ENCODE data around the gene LINGO1. TPM values are rescaled to one million over a fixed set of nuclear protein-coding genes. Genes with fewer than 3 reads are reported as not detected.

The LINGO1 gene
- total RNA-seq = not detected
- not detected for polyA plus RNA-seq

DNA sequence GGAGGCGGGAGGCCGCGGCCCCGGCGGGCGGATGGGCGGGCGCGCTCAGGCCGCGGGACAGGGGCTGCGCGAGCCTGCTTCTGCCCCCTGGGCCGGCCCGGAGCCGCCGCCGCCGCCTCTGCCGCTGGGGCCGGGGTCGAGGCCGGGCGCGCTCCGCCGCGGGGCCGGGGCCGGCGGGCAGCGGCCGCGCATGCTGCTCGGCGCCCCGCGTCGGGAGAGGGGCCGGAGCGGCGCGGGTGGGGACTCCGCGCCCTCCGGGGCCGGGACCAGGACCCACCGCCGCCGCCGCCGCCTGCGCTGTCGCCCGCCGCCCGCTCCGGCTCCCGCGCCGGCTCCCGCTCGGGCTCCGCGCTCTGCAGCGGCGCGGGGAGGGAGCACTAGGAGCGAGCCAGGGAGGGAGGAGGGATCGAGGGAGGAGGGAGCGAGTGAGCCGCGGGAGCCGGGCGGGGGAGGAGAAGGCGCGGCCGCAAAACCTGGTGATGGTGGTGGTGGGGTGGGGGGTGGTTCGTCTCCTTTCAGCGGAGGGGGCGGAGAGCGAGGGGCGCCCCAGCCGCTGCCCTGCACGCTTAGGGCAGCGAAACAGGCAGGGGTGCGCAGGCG, at the start of gene LINGO1:
LINGO1 (minus strand) TSS at position 379 of the 600 bp plus-strand sequence. CDS start 597 bp downstream, outside the sequence.
- H3K4me3 ChIP-seq (ENCODE audit: low read depth, low read length) = no peak within 1 kb of the TSS
- no peak for DNase-seq
- H3K27ac Mint-ChIP-seq = no peak within 1 kb of the TSS
- no peak for ATAC-seq (ENCODE audit: low read depth in 2 of 2)
- peaks cover 0 to 5% (median 0%) of the 10 kb centered on the region in 7 donors for H3K9me3 Mint-ChIP-seq
- H3K9me3 ChIP-seq (ENCODE audit: control insufficient read depth in 2 of 2, low read length in 2 of 2) = no peaks in the 10 kb centered on the region
- H3K27me3 Mint-ChIP-seq = peaks cover 49% of the 10 kb centered on the region
- H3K4me3 Mint-ChIP-seq = peak within 1 kb of the TSS in 2 of 4 donors; percentile 69
- peaks cover 4% of the 10 kb centered on the region for H3K36me3 Mint-ChIP-seq
- H3K4me1 Mint-ChIP-seq = peaks cover 0 to 12% (median 9%) of the 10 kb centered on the region in 4 donors
- peaks cover 6% of the 10 kb centered on the region for H3K4me1 ChIP-seq (ENCODE audit: control insufficient read depth, insufficient read depth, low read length, poor library complexity, severe bottlenecking)
- H3K27me3 ChIP-seq (ENCODE audit: control insufficient read depth, insufficient read depth, low read length) = peaks cover 3% of the 10 kb centered on the region
- no peaks in the 10 kb centered on the region for H3K36me3 ChIP-seq (ENCODE audit: control insufficient read depth, insufficient read depth, low read length)
- H3K27ac ChIP-seq (ENCODE audit: insufficient read depth, low read length, poor library complexity, severe bottlenecking) = no peak within 1 kb of the TSS

DNA sequence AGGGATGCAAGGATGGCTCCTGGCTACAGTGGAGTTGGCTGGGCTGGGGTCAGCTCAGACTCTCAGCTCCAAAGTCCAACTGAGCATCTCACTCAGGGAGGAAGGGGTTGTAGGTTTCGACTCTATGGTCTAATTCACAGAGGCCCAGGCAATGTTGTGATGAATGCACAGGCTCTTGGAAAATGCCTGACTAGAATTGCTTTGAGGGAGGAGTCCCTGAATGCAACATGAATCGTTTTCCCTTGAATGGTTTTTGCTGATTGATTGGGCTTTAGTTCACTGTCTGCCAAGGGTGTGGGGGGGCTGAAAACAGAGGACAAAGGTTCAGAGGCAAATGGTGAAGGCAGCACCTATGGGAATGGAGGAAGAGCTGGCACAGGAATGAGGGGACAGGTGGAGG, 48.6 kb upstream of the LINGO1 start:
- Mint-ChIP-seq H3K4me3 (no peak overlapping the region), H3K36me3 (no peaks in the 10 kb centered on the region), H3K27me3 (no peaks in the 10 kb centered on the region), H3K27ac (no peak overlapping the region), H3K9me3 (peaks cover 0 to 2% (median 0%) of the 10 kb centered on the region in 7 donors), H3K4me1 (no peaks in the 10 kb centered on the region)
- no peak overlapping the region for H3K4me3 ChIP-seq (ENCODE audit: low read depth, low read length)
- DNase-seq (no peak), ATAC-seq (ENCODE audit: low read depth in 2 of 2) (no peak)
- H3K36me3 ChIP-seq (ENCODE audit: control insufficient read depth, insufficient read depth, low read length) = no peaks in the 10 kb centered on the region
- no peaks in the 10 kb centered on the region for H3K9me3 ChIP-seq (ENCODE audit: control insufficient read depth in 2 of 2, low read length in 2 of 2)
- H3K27me3 ChIP-seq (ENCODE audit: control insufficient read depth, insufficient read depth, low read length) = no peaks in the 10 kb centered on the region
- H3K27ac ChIP-seq (ENCODE audit: insufficient read depth, low read length, poor library complexity, severe bottlenecking) = no peak overlapping the region
- H3K4me1 ChIP-seq (ENCODE audit: control insufficient read depth, insufficient read depth, low read length, poor library complexity, severe bottlenecking) = no peaks in the 10 kb centered on the region

DNA sequence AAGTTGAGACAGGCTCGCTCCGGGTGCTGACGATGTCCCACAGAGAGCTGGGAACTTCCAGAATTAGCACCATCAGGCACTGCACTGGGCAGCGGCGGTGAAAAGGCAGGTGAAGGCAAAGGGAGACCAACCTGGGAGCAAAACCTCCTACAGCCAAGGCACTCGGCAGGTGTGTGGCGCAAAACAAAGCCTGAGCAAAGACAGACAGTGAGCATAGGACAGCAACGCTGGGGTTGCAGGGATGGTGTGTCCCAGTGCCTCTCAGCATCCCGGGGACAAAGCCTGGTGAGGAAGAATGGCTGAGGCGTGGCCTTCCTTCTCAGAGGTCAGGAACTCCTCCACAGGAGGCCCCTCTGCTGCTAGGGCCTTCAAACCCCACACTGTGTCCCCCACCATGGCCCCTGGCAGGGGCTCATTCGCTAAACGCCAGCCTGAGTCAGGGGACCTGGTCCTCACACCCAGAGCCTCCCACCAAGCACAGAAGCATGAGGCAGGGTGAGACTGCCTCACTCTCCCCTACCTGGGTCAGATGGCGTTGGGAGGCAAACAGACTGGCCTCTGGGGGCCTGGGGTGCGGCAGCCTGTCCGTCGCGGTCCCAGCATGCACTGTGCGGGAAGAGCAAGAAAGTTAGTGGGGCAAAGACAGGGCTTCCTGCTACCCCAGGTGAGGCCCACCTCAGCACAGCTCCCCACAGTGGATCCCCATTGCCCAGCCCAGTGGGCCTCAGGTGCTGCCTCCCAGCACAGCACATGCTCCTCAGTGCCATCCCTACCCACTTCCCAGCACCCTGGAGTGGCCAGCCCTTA, 44.1 kb upstream of the LINGO1 start:
- Mint-ChIP-seq H3K9me3 (peaks cover 0 to 2% (median 0%) of the 10 kb centered on the region in 7 donors), H3K27me3 (peaks cover 7% of the 10 kb centered on the region), H3K4me1 (no peaks in the 10 kb centered on the region), H3K36me3 (no peaks in the 10 kb centered on the region), H3K27ac (no peak overlapping the region), H3K4me3 (no peak overlapping the region)
- Histone ChIP-seq H3K4me1 (ENCODE audit: control insufficient read depth, insufficient read depth, low read length, poor library complexity, severe bottlenecking) (no peaks in the 10 kb centered on the region), H3K27ac (ENCODE audit: insufficient read depth, low read length, poor library complexity, severe bottlenecking) (no peak overlapping the region), H3K27me3 (ENCODE audit: control insufficient read depth, insufficient read depth, low read length) (no peaks in the 10 kb centered on the region), H3K9me3 (ENCODE audit: control insufficient read depth in 2 of 2, low read length in 2 of 2) (no peaks in the 10 kb centered on the region), H3K4me3 (ENCODE audit: low read depth, low read length) (no peak overlapping the region), H3K36me3 (ENCODE audit: control insufficient read depth, insufficient read depth, low read length) (no peaks in the 10 kb centered on the region)
- no peak for ATAC-seq (ENCODE audit: low read depth in 2 of 2)
- DNase-seq = no peak

GRCh38 chr15:77675806-77676415, 43.2 kb upstream of the LINGO1 start:
- H3K4me3 ChIP-seq (ENCODE audit: low read depth, low read length) = no peak overlapping the region
- Mint-ChIP-seq H3K9me3 (peaks cover 0 to 2% (median 0%) of the 10 kb centered on the region in 7 donors), H3K36me3 (no peaks in the 10 kb centered on the region), H3K27ac (no peak overlapping the region), H3K27me3 (peaks cover 7% of the 10 kb centered on the region), H3K4me3 (no peak overlapping the region), H3K4me1 (no peaks in the 10 kb centered on the region)
- DNase-seq = no peak
- ATAC-seq (ENCODE audit: low read depth in 2 of 2) = no peak
- no peaks in the 10 kb centered on the region for H3K4me1 ChIP-seq (ENCODE audit: control insufficient read depth, insufficient read depth, low read length, poor library complexity, severe bottlenecking)
- no peak overlapping the region for H3K27ac ChIP-seq (ENCODE audit: insufficient read depth, low read length, poor library complexity, severe bottlenecking)
- no peaks in the 10 kb centered on the region for H3K36me3 ChIP-seq (ENCODE audit: control insufficient read depth, insufficient read depth, low read length)
- H3K27me3 ChIP-seq (ENCODE audit: control insufficient read depth, insufficient read depth, low read length) = no peaks in the 10 kb centered on the region
- H3K9me3 ChIP-seq (ENCODE audit: control insufficient read depth in 2 of 2, low read length in 2 of 2) = no peaks in the 10 kb centered on the region

DNA sequence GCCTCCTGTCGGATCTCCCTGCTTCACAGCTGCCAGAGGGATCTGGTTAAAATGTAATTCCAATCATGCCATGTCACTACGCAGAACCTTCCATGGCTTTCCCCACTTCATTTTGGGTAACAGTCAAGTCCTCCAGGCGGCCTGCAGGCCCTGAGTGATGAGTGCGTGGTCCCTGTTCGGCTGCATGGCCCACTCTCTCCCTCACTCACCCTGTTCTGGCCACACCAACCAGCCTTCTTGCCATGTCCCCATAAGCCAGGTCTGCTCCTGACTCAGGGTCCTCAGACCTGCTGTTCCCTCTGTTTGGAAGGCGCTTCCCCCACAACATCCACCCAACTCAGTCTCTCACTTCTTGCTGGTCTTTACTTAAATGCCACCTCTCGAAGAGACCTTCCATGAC, 41.6 kb upstream of the LINGO1 start:
- Mint-ChIP-seq H3K9me3 (peaks cover 0 to 2% (median 0%) of the 10 kb centered on the region in 7 donors), H3K27ac (no peak overlapping the region), H3K27me3 (peaks cover 7% of the 10 kb centered on the region), H3K4me1 (no peaks in the 10 kb centered on the region), H3K4me3 (no peak overlapping the region), H3K36me3 (no peaks in the 10 kb centered on the region)
- H3K27ac ChIP-seq (ENCODE audit: insufficient read depth, low read length, poor library complexity, severe bottlenecking) = no peak overlapping the region
- DNase-seq (no peak), ATAC-seq (ENCODE audit: low read depth in 2 of 2) (no peak)
- no peak overlapping the region for H3K4me3 ChIP-seq (ENCODE audit: low read depth, low read length)
- no peaks in the 10 kb centered on the region for H3K9me3 ChIP-seq (ENCODE audit: control insufficient read depth in 2 of 2, low read length in 2 of 2)
- no peaks in the 10 kb centered on the region for H3K27me3 ChIP-seq (ENCODE audit: control insufficient read depth, insufficient read depth, low read length)
- no peaks in the 10 kb centered on the region for H3K4me1 ChIP-seq (ENCODE audit: control insufficient read depth, insufficient read depth, low read length, poor library complexity, severe bottlenecking)
- H3K36me3 ChIP-seq (ENCODE audit: control insufficient read depth, insufficient read depth, low read length) = no peaks in the 10 kb centered on the region

DNA sequence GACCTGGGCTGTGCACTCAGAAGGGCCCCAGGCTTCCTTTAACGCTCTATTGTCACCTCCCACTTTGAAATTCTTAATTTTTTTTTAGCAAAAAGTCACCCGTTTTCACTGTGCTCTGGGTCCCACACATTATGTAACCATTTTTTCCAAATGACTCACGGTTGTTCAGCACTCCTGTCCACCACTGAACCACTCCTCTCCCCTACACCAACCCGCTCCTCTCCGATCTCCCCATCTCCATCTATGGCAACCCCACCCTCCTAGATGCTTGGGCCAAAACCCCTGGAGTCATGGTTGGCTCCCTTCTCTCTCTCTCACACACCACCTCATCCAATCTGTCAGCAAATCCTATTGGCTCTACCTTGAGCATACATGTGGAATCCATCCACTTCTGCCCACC, 41.2 kb upstream of the LINGO1 start:
- Histone ChIP-seq H3K4me3 (ENCODE audit: low read depth, low read length) (no peak overlapping the region), H3K27me3 (ENCODE audit: control insufficient read depth, insufficient read depth, low read length) (no peaks in the 10 kb centered on the region), H3K9me3 (ENCODE audit: control insufficient read depth in 2 of 2, low read length in 2 of 2) (no peaks in the 10 kb centered on the region), H3K27ac (ENCODE audit: insufficient read depth, low read length, poor library complexity, severe bottlenecking) (no peak overlapping the region), H3K4me1 (ENCODE audit: control insufficient read depth, insufficient read depth, low read length, poor library complexity, severe bottlenecking) (no peaks in the 10 kb centered on the region), H3K36me3 (ENCODE audit: control insufficient read depth, insufficient read depth, low read length) (no peaks in the 10 kb centered on the region)
- Mint-ChIP-seq H3K27ac (no peak overlapping the region), H3K4me1 (no peaks in the 10 kb centered on the region), H3K36me3 (no peaks in the 10 kb centered on the region), H3K4me3 (no peak overlapping the region), H3K9me3 (peaks cover 0 to 2% (median 0%) of the 10 kb centered on the region in 7 donors), H3K27me3 (peaks cover 7% of the 10 kb centered on the region)
- ATAC-seq (ENCODE audit: low read depth in 2 of 2) (no peak), DNase-seq (no peak)

GRCh38 chr15:77672135-77672534, 39.4 kb upstream of the LINGO1 start:
- Histone ChIP-seq H3K27ac (ENCODE audit: insufficient read depth, low read length, poor library complexity, severe bottlenecking) (no peak overlapping the region), H3K36me3 (ENCODE audit: control insufficient read depth, insufficient read depth, low read length) (no peaks in the 10 kb centered on the region), H3K4me1 (ENCODE audit: control insufficient read depth, insufficient read depth, low read length, poor library complexity, severe bottlenecking) (no peaks in the 10 kb centered on the region), H3K9me3 (ENCODE audit: control insufficient read depth in 2 of 2, low read length in 2 of 2) (no peaks in the 10 kb centered on the region), H3K4me3 (ENCODE audit: low read depth, low read length) (no peak overlapping the region), H3K27me3 (ENCODE audit: control insufficient read depth, insufficient read depth, low read length) (no peaks in the 10 kb centered on the region)
- H3K4me1 Mint-ChIP-seq = no peaks in the 10 kb centered on the region
- H3K27ac Mint-ChIP-seq = no peak overlapping the region
- no peaks in the 10 kb centered on the region for H3K9me3 Mint-ChIP-seq
- ATAC-seq (ENCODE audit: low read depth in 2 of 2) = no peak
- peaks cover 7% of the 10 kb centered on the region for H3K27me3 Mint-ChIP-seq
- H3K4me3 Mint-ChIP-seq = no peak overlapping the region
- DNase-seq = no peak
- H3K36me3 Mint-ChIP-seq = no peaks in the 10 kb centered on the region
